Pancreas (tissue), 10 donors: ENCODE data around the gene TCP11. TPM values are rescaled to one million over a fixed set of nuclear protein-coding genes. Genes with fewer than 3 reads are reported as not detected.

Source experiments
- ATAC-seq, 4 donors: fragments of 200-7000 bp; cut with Tn5 transposase; one replicate each; pipeline versions ENCODE4 v1.8.0 to v1.9.1; 2020; ENCODE audit warnings: mild to moderate bottlenecking in 4 of 4, moderate library complexity in 4 of 4
- DNase-seq, 6 donors: peaks; one replicate each; pipeline ENCODE4 v3.0.0-alpha.2; 2020
- FAIRE-seq: peaks from 2 replicates; lab custom pipeline; 2012; peaks lifted over from hg19 to GRCh38; lab: Jason Lieb, UNC
- H3K27ac ChIP-seq, 4 donors: fragments of 200-600 bp; sonication (generic); 1 replicate in 3 of 4; 2 replicates in 1 of 4; pipeline versions ENCODE4 v1.5.0 to v1.8.0; 2020
- H3K27me3 ChIP-seq, 4 donors: fragments of 200-600 bp; one replicate each; pipeline ENCODE4 v1.8.0; 2021
- H3K36me3 ChIP-seq, 3 donors: fragments of 200-600 bp; sonication (generic) in 1 of 3; one replicate each; pipeline versions ENCODE4 v1.5.0 to v1.8.0; 2020 to 2021
- H3K4me1 ChIP-seq, 3 donors: fragments of 200-600 bp; one replicate each; pipeline ENCODE4 v1.8.0; 2021
- H3K4me3 ChIP-seq, 4 donors: fragments of 200-600 bp; sonication (generic) in 2 of 4; one replicate each; pipeline versions ENCODE4 v1.5.0 to v1.8.0; 2020 to 2021
- H3K9me3 ChIP-seq, 4 donors: fragments of 200-600 bp; one replicate each; pipeline ENCODE4 v1.8.0; 2021
- WGBS, 2 donors: extraction: QIAGEN DNeasy Blood & Tissue Kit; methylation state at CpG; one replicate each; pipeline ENCODE4 v1.1.7; 2013; 5-methylcytosine and 5-hydroxymethylcytosine counted together
- intact Hi-C, 3 donors: fragments of 100-400 bp; cut with DNase I; formaldehyde crosslinking; loops; one replicate each; pipeline versions ENCODE4 v1.11.1 to v1.14.2; 2022
- polyA plus RNA-seq, 2 donors: library from polyadenylated mRNA; stranded (reverse); fragments of 200-250 nt; gene quantifications; one replicate each; pipeline ENCODE4 v1.2.3, GENCODE V29; 2013
- total RNA-seq, 6 donors: library from RNA; stranded (reverse); fragmentation: NEBNext Ultra II Directional in 4 of 6; extraction: Animal tissue kit (Norgen Biotek cat#: 25700) in 4 of 6; gene quantifications; one replicate each; pipeline versions ENCODE4 v1.2.1 to v1.2.4, GENCODE V29; 2021 to 2023
- TF ChIP-seq, protein P1 (sequence below), 4 donors: fragments of 200-600 bp; sonication (generic) in 3 of 4; IDR thresholded peaks; one replicate each; pipeline versions ENCODE4 v1.5.0 to v1.8.0; 2021; ENCODE audit warnings: antibody characterized with exemption in 4 of 4
- donor health status: healthy with polysubstance abuse.
- donor health status: DM: no; HTN: no; CAD: no; lungs with moderate emphysema.
- donor health status: DM: no; HTN: no; CAD: no.
- donor health status: control.
- donor health status: control.
- donor health status: Bipolar disorder and iron deficiency.
- donor health status: DM: yes; HTN: yes; CAD: no.
- donor health status: DM: no; HTN: no; CAD: no.
- donor health status: DM: no; HTN: no; CAD: no.
- donor health status: DM: yes; HTN: yes; CAD: no.

The TCP11 gene
- total and polyA plus RNA-seq, 8 donors, result 0.14 to 0.34 TPM; not detected in 6

DNA sequence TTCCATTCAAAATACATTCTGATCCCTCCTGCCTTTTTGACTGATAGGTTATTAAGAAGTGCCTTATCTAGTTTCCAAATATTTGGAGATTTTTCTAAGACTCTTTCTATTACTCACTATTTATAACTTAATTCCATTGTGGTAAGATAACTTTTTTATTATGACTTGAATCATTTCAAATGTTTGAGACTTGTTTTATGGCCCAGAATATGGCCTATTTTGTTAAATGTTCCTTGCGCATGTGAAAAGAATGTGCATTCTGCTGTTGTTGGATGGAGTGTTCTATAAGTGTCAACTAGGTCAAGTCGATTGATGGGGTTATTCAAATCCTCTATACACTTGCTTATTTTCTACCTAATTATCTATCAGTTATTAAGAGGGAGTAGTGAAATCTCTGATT, 13.1 kb upstream of the TCP11 start:
- intact Hi-C loops, result no loop called here
- DNase-seq (no peak), FAIRE-seq (no peak), ATAC-seq (no peak)
- Histone ChIP-seq H3K36me3 (no peaks in the 10 kb centered on the region), H3K27ac (no peak overlapping the region), H3K4me1 (no peaks in the 10 kb centered on the region), H3K27me3 (no peaks in the 10 kb centered on the region), H3K4me3 (no peak overlapping the region), H3K9me3 (no peaks in the 10 kb centered on the region)
- 84 to 87% methylated on average over 2 of the region's 2 CpGs for WGBS, 2 donors
- TF ChIP-seq, protein P1, sequence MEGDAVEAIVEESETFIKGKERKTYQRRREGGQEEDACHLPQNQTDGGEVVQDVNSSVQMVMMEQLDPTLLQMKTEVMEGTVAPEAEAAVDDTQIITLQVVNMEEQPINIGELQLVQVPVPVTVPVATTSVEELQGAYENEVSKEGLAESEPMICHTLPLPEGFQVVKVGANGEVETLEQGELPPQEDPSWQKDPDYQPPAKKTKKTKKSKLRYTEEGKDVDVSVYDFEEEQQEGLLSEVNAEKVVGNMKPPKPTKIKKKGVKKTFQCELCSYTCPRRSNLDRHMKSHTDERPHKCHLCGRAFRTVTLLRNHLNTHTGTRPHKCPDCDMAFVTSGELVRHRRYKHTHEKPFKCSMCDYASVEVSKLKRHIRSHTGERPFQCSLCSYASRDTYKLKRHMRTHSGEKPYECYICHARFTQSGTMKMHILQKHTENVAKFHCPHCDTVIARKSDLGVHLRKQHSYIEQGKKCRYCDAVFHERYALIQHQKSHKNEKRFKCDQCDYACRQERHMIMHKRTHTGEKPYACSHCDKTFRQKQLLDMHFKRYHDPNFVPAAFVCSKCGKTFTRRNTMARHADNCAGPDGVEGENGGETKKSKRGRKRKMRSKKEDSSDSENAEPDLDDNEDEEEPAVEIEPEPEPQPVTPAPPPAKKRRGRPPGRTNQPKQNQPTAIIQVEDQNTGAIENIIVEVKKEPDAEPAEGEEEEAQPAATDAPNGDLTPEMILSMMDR (IDR thresholded peaks at IDR 0.05), result no peak

DNA sequence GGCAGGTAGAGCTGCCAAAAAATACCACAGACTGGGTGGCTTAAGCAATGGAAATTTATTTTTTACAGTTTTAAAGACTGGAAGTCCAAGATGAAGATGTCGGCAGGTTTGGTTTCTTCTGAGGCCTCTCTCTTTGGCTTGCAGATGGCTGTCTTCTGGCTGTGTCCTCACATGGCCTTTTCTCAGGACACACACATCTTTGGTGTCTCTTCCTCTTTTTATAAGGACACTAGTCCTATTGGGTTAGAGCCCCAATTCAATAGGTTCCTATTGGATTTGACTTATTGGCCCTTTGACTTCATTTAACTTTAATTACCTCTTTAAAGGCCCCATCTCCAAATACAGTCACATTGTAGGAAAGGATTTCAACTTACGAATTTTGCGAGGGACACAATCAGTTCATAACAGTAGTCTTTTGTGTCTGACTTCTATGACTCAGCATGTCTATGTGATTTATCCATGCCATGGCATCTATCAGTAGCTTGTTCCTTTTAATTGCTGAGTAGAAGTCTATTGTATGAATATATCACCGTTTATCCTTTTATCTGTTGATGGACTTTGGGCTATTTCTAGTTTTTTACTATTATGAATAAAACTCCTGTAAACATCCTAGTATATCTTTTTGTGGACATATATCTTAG, 11.0 kb upstream of the TCP11 start:
- Histone ChIP-seq H3K4me1 (no peaks in the 10 kb centered on the region), H3K4me3 (no peak overlapping the region), H3K27ac (no peak overlapping the region), H3K36me3 (no peaks in the 10 kb centered on the region), H3K9me3 (no peaks in the 10 kb centered on the region), H3K27me3 (no peaks in the 10 kb centered on the region)
- ATAC-seq (no peak), FAIRE-seq (no peak), DNase-seq (no peak)
- TF ChIP-seq, protein P1 (IDR thresholded peaks at IDR 0.05), result no peak
- intact Hi-C loops, result no loop called here
- 61 to 66% methylated on average over 4 of the region's 4 CpGs for WGBS, 2 donors

DNA sequence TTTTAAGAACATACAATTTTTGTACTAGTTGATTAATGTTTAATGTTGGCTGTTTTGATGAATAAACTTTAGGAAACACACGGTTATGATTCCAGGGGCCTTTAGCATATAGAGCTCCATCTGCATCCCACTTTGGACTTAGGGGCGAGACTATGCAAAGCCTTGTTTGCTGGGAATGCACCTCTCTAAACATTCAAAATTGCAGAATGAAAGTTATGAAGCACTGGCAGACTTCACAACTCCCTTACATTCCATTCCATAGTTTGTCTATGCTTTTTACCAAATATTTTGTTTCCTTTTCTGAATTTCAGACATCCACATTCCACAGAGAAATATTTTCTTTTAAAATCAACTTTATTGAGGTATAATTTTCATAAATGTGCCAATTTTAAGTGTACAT, 10.3 kb upstream of the TCP11 start:
- Histone ChIP-seq H3K4me1 (no peaks in the 10 kb centered on the region), H3K4me3 (no peak overlapping the region), H3K9me3 (no peaks in the 10 kb centered on the region), H3K27ac (no peak overlapping the region), H3K36me3 (no peaks in the 10 kb centered on the region), H3K27me3 (no peaks in the 10 kb centered on the region)
- ATAC-seq (no peak), FAIRE-seq (no peak), DNase-seq (no peak)
- intact Hi-C loops, result no loop called here
- TF ChIP-seq, protein P1 (IDR thresholded peaks at IDR 0.05), result no peak
- WGBS, 2 donors, result 79 to 95% methylated on average over 2 of the region's 2 CpGs

DNA sequence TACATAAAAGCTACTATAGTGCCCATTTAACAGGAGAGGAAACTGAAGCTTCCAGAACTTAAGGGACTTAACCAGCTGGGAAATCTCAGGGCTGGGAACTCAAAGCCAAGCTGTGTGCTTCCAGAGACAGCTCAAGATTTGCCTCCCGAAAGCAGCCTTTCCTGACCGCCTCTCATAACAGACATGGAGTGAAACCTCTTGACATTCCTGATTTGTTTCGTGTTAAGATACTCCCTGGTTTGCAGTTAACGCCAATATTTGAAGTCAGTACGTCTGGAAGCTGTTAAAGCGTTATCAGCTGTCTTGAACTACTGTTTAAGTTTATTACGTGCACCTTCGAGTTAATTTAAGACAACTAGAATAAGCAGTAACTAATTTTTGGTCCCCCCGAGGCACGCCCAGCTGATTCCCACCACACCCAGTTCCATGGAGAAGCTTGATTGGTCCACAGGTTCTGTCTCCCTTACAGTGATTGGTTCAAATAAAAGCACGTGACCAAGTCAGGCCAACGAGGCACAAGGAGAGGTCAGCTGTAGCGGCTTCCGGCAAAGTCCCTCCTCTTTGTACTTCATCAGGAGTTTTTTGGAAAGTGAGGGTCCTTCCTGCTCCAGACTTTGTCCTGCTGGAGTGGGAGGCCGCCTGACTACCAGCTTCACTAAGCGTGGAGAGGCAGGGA, 8.9 kb upstream of the TCP11 start:
- intact Hi-C loops, result loop anchor here in 1 of 3 donors (5.0 to 10.0 kb wide), 2 partner anchors 55 to 92 kb away; no protein-coding TSS in a partner anchor
- DNase-seq, result no peak
- TF ChIP-seq, protein P1 (IDR thresholded peaks at IDR 0.05), result no peak
- no peak overlapping the region for H3K4me3 ChIP-seq
- no peaks in the 10 kb centered on the region for H3K36me3 ChIP-seq
- H3K4me1 ChIP-seq, result no peaks in the 10 kb centered on the region
- no peak overlapping the region for H3K27ac ChIP-seq
- no peak for FAIRE-seq
- ATAC-seq, result no peak
- H3K27me3 ChIP-seq, result no peaks in the 10 kb centered on the region
- WGBS, 2 donors, result 72 to 76% methylated on average over 15 to 16 of the region's 16 CpGs
- H3K9me3 ChIP-seq, result no peaks in the 10 kb centered on the region
